ENCODE measurements around the gene PAH.

PAH gene

DNA sequence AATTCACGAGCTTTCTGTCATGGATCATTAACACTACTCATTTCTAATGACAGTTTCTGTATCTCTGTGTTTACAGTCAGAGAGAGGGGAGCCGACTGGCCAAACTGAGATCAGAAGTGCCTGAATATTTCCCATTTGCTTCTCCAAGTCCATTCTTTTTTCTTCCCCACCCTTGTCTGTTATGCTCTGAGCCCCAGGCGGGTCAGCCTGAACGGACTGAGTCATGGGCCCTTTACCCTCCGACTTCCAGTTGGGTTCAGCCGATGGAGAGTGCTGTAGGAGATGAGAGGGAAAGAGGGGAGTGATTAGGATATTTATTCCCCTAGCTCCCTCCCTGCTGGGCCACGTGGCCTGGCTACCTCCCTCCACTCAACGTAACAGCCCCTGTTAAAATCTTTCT, 104.7 kb downstream of the PAH start:
- 57% methylated on average over 8 of the region's 8 CpGs for WGBS
- Histone ChIP-seq H3K4me3 (ENCODE audit: low read length) (no peak overlapping the region), H3K36me3 (ENCODE audit: insufficient read depth, low read length) (no peaks in the 10 kb centered on the region), H3K9me3 (ENCODE audit: insufficient read depth, low read depth, low read length) (no peaks in the 10 kb centered on the region), H3K27me3 (ENCODE audit: insufficient read depth, low read length) (no peaks in the 10 kb centered on the region), H3K4me1 (ENCODE audit: insufficient read depth, low read length) (0 out of 2 replicates have a peak, but pooled peaks cover 6% of the 10 kb centered on the region), H3K27ac (ENCODE audit: low read depth, low read length) (no peak overlapping the region), H3K9ac (ENCODE audit: low read depth, low read length) (no peak overlapping the region)

DNA sequence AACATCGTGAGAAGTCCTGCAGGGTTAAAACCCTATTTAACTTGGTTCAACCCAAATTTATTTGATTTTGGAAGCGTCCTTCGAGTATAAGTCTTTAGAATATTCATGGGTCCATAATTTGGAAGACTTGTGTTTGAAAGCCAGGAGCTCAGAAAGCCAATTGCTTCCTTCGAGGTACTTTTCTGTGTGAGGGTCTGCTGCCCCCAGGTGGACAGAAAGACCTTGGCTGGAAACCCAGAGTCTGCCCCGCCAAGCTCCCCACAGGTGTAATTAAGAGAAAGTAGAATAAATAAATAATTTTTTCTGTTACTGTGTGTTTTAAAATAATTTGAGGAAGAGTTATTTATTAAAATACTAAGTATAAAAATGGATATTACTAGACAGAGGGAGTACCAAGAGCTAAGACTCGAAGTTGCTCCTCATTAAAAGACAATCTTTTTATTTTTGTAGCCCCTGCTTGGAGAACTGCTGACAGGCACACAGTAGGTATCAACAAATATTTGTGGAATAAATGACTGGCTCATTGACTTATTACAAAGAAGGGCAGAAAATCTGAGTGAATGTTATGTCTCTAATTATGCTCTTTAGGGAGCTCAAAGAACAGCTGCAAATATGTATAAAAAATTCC, 105.8 kb downstream of the PAH start:
- H3K36me3 ChIP-seq (ENCODE audit: insufficient read depth, low read length), result no peaks in the 10 kb centered on the region
- H3K9me3 ChIP-seq (ENCODE audit: insufficient read depth, low read depth, low read length), result no peaks in the 10 kb centered on the region
- no peak overlapping the region for H3K27ac ChIP-seq (ENCODE audit: low read depth, low read length)
- no peak overlapping the region for H3K9ac ChIP-seq (ENCODE audit: low read depth, low read length)
- no peaks in the 10 kb centered on the region for H3K27me3 ChIP-seq (ENCODE audit: insufficient read depth, low read length)
- H3K4me3 ChIP-seq (ENCODE audit: low read length), result no peak overlapping the region
- H3K4me1 ChIP-seq (ENCODE audit: insufficient read depth, low read length), result 0 out of 2 replicates have a peak, but pooled peaks cover 6% of the 10 kb centered on the region
- WGBS, result 46% methylated on average over 6 of the region's 6 CpGs

DNA sequence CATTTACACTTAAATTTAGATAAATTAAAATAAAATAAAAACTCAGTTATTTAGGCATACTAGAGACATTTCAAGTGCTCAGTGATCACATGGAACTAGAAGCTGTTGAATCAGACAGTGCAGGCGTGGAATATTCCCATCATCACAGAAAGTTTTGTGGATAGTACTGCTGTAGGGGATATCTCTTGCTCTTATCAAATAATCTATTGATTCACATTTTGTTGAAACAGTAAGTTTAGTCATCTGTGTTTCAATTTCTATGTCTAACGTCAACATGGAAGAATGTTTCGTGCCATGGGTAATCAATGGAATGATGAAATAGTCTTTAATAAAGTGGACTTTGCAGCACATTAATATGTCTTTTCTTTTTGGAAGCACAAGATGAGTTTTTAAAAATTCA, 108.6 kb downstream of the PAH start:
- Histone ChIP-seq H3K4me1 (ENCODE audit: insufficient read depth, low read length) (0 out of 2 replicates have a peak, but pooled peaks cover 6% of the 10 kb centered on the region), H3K9ac (ENCODE audit: low read depth, low read length) (no peak overlapping the region), H3K36me3 (ENCODE audit: insufficient read depth, low read length) (no peaks in the 10 kb centered on the region), H3K27me3 (ENCODE audit: insufficient read depth, low read length) (no peaks in the 10 kb centered on the region), H3K4me3 (ENCODE audit: low read length) (no peak overlapping the region), H3K9me3 (ENCODE audit: insufficient read depth, low read depth, low read length) (no peaks in the 10 kb centered on the region), H3K27ac (ENCODE audit: low read depth, low read length) (no peak overlapping the region)
- 94% methylated on average over 2 of the region's 3 CpGs for WGBS

DNA sequence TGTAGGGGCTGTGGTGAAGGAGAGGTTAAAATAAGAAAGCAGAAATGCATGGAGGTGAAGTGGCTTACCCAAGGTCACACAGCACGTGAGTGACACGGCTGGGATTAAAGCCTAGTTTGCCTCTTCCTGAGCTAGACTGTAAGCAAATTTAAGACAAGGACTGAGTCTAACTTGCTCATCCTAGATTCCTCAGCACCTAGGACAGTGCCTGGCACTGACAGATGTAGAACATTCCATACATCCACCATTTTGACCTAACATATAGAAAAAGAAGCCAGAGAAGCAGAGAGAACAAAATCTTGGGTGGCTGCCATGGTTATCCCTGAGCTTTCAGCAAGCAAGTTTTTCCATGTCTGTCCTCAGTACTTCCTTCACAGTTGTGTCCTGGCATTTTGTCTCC, 110.5 kb downstream of the PAH start:
- Histone ChIP-seq H3K4me1 (ENCODE audit: insufficient read depth, low read length) (no peaks in the 10 kb centered on the region), H3K9ac (ENCODE audit: low read depth, low read length) (no peak overlapping the region), H3K27ac (ENCODE audit: low read depth, low read length) (no peak overlapping the region), H3K27me3 (ENCODE audit: insufficient read depth, low read length) (no peaks in the 10 kb centered on the region), H3K36me3 (ENCODE audit: insufficient read depth, low read length) (no peaks in the 10 kb centered on the region), H3K4me3 (ENCODE audit: low read length) (no peak overlapping the region), H3K9me3 (ENCODE audit: insufficient read depth, low read depth, low read length) (no peaks in the 10 kb centered on the region)
- WGBS, result 92% methylated on average over 2 of the region's 2 CpGs

DNA sequence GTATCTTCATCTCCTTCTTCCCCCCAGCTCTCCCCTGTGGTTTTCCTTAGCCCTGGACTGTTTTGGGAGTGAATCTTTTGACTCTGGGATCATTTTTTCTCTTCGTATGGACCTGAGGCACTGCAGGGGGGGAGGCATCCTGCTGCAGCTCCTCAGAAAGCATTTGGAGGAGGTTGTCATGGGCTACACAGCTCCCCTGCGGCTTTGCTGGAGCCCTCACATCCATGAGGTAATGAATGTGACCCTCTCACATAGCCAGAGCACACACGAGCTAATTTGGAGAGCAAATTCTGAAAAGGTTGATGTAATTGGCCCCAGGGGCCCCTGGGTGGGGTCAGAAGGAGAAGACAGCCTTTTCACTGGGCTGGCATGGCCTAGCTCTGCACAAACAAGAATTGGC, 110.9 kb downstream of the PAH start:
- Histone ChIP-seq H3K36me3 (ENCODE audit: insufficient read depth, low read length) (no peaks in the 10 kb centered on the region), H3K9me3 (ENCODE audit: insufficient read depth, low read depth, low read length) (no peaks in the 10 kb centered on the region), H3K27ac (ENCODE audit: low read depth, low read length) (no peak overlapping the region), H3K4me1 (ENCODE audit: insufficient read depth, low read length) (no peaks in the 10 kb centered on the region), H3K9ac (ENCODE audit: low read depth, low read length) (no peak overlapping the region), H3K27me3 (ENCODE audit: insufficient read depth, low read length) (no peaks in the 10 kb centered on the region), H3K4me3 (ENCODE audit: low read length) (no peak overlapping the region)
- WGBS, result 27% methylated on average over 3 of the region's 3 CpGs

DNA sequence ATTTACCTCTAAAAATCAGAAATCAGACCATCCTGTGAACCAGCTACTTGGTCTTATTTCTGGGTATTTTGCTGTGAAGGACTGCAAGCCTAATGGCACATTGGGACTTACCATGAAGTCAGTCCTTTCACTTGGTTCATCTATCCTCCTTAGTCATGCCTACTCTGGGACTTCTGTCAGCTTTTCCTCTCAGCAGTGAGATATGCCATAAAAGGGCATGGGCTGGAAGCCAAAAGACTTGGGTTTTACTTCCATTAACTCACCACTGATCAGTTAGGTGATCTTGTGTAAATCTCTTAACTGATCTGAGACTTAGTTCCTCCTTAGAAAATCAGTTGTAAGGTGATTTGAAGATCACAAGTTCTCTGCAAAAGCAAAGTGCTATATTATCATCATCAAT, 116.5 kb downstream of the PAH start:
- Histone ChIP-seq H3K9ac (ENCODE audit: low read depth, low read length) (no peak overlapping the region), H3K27me3 (ENCODE audit: insufficient read depth, low read length) (no peaks in the 10 kb centered on the region), H3K9me3 (ENCODE audit: insufficient read depth, low read depth, low read length) (no peaks in the 10 kb centered on the region), H3K36me3 (ENCODE audit: insufficient read depth, low read length) (no peaks in the 10 kb centered on the region), H3K4me3 (ENCODE audit: low read length) (no peak overlapping the region), H3K4me1 (ENCODE audit: insufficient read depth, low read length) (no peaks in the 10 kb centered on the region), H3K27ac (ENCODE audit: low read depth, low read length) (no peak overlapping the region)

DNA sequence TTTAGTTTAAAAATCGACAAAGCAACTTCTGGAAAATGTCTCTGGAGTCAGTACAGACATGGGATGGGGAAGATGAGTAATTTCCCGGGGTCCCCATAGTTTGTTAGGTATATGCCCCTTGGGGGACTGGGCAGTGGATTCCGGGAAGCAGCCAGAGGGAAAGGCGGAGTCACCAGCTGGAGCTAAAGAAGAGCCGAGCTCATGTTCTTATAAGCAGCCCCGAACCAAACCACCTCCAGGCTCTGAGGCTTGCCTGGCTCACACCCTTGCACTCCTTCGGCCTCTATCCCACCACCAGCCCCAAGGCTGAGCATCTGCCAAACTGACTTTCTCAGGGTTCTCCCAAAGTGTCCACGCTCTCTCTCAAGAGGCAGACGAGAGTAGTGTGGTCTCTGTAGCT, 117.8 kb downstream of the PAH start:
- no peaks in the 10 kb centered on the region for H3K27me3 ChIP-seq (ENCODE audit: insufficient read depth, low read length)
- H3K27ac ChIP-seq (ENCODE audit: low read depth, low read length), result no peak overlapping the region
- H3K36me3 ChIP-seq (ENCODE audit: insufficient read depth, low read length), result no peaks in the 10 kb centered on the region
- H3K9ac ChIP-seq (ENCODE audit: low read depth, low read length), result no peak overlapping the region
- WGBS, result 87% methylated on average over 9 of the region's 9 CpGs
- no peaks in the 10 kb centered on the region for H3K9me3 ChIP-seq (ENCODE audit: insufficient read depth, low read depth, low read length)
- H3K4me1 ChIP-seq (ENCODE audit: insufficient read depth, low read length), result no peaks in the 10 kb centered on the region
- H3K4me3 ChIP-seq (ENCODE audit: low read length), result no peak overlapping the region

DNA sequence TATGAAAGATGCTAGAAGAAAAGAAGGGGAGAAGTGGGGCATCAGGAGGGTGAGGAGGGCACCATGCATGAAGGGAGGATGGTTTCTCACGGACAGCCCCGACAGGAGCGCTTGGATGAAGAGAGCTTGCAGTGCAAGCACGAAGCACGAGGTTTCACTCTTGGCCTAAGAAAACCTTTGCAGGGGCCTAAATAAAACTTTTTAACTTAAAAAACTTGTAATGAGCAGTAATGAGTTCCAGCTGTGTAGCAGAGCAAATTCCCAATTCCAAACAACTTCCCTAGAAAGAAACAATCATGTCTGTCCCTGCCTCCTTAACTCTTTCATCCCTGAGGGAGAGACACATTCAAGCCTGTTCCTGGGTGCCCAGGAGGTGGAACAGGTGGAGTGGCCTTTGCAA, 119.5 kb downstream of the PAH start:
- Histone ChIP-seq H3K9me3 (ENCODE audit: insufficient read depth, low read depth, low read length) (no peaks in the 10 kb centered on the region), H3K4me3 (ENCODE audit: low read length) (no peak overlapping the region)

DNA sequence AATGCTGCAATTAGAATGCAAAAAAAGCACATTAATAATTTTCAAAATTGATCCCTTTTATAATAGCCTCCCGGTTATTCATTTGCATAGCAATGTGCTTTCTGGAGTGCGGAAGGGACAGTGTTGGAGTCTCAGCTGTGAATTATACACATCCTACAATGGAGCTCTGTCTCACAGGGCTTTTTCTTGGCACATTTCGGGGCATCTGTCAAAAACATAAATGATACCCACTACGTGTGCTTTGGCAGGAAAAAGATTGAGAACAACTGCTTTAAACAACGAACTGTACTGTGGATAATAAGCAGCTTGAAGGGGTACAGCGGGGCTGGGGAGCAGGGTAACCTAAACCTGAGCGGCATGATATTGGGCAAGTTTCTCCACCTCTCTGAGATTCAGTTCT, 123.1 kb downstream of the PAH start:
- Histone ChIP-seq H3K36me3 (ENCODE audit: insufficient read depth, low read length) (no peaks in the 10 kb centered on the region), H3K27ac (ENCODE audit: low read depth, low read length) (no peak overlapping the region), H3K9ac (ENCODE audit: low read depth, low read length) (no peak overlapping the region), H3K4me1 (ENCODE audit: insufficient read depth, low read length) (no peaks in the 10 kb centered on the region), H3K9me3 (ENCODE audit: insufficient read depth, low read depth, low read length) (no peaks in the 10 kb centered on the region), H3K27me3 (ENCODE audit: insufficient read depth, low read length) (no peaks in the 10 kb centered on the region), H3K4me3 (ENCODE audit: low read length) (no peak overlapping the region)
- 90% methylated on average over 7 of the region's 7 CpGs for WGBS

More for the DNA sequence above, 119.5 kb downstream of the PAH start:
- Histone ChIP-seq H3K9ac (ENCODE audit: low read depth, low read length) (no peak overlapping the region), H3K27me3 (ENCODE audit: insufficient read depth, low read length) (no peaks in the 10 kb centered on the region), H3K36me3 (ENCODE audit: insufficient read depth, low read length) (no peaks in the 10 kb centered on the region), H3K4me1 (ENCODE audit: insufficient read depth, low read length) (no peaks in the 10 kb centered on the region), H3K27ac (ENCODE audit: low read depth, low read length) (no peak overlapping the region)
- 93% methylated on average over 5 of the region's 5 CpGs for WGBS

All from HUES64 (cell line).